Renal cortical epithelial cell (primary cell): Measurements from ENCODE around the gene FRMPD4. TPM values are rescaled to one million over a fixed set of nuclear protein-coding genes. Genes with fewer than 3 reads are reported as not detected.

Experiments used
- DNase-seq: peaks from one replicate; pipeline ENCODE4 v3.0.0-alpha.2; 2011; ENCODE audit warnings: low read depth
- total RNA-seq: library from RNA; depleted of rRNA; stranded (reverse); fragments of >200 nt; gene quantifications from 2 replicates; pipeline ENCODE4 v1.2.3, GENCODE V29; 2014

Gene FRMPD4
- total RNA-seq, 1 donor from 2014 or later, result 0.30 TPM

GRCh38 chrX:12366440-12366839 lies 228.2 kb downstream of the FRMPD4 start:
- DNase-seq, result no peak

- DNase-seq, result no peak
Observed at GRCh38 chrX:12367254-12367653, 229.0 kb downstream of the FRMPD4 start.

GRCh38 chrX:12370497-12370986 lies 232.3 kb downstream of the FRMPD4 start:
- DNase-seq, result no peak

- DNase-seq, result peak; percentile 7
Observed at GRCh38 chrX:12372111-12372510, 233.8 kb downstream of the FRMPD4 start.

- DNase-seq, result no peak
Observed at GRCh38 chrX:12374286-12374685, 236.0 kb downstream of the FRMPD4 start.

GRCh38 chrX:12378253-12378652 lies 240.0 kb downstream of the FRMPD4 start:
- DNase-seq, result no peak

- DNase-seq, result no peak
Observed at GRCh38 chrX:12378706-12379105, 240.4 kb downstream of the FRMPD4 start.

GRCh38 chrX:12379671-12380070 lies 241.4 kb downstream of the FRMPD4 start:
- DNase-seq, result no peak

- no peak for DNase-seq
Observed at GRCh38 chrX:12383196-12383595, 244.9 kb downstream of the FRMPD4 start.

- no peak for DNase-seq
Observed at GRCh38 chrX:12390301-12390700, 252.0 kb downstream of the FRMPD4 start.

- DNase-seq, result no peak
Observed at GRCh38 chrX:12396584-12396983, 258.3 kb downstream of the FRMPD4 start.

GRCh38 chrX:12400218-12400617 lies 261.9 kb downstream of the FRMPD4 start:
- DNase-seq, result no peak

- no peak for DNase-seq
Observed at GRCh38 chrX:12401252-12401651, 263.0 kb downstream of the FRMPD4 start.

GRCh38 chrX:12403474-12404082 lies 265.3 kb downstream of the FRMPD4 start:
- DNase-seq, result peak; percentile 11

GRCh38 chrX:12405306-12405705 lies 267.0 kb downstream of the FRMPD4 start:
- DNase-seq, result no peak

GRCh38 chrX:12410523-12410922 lies 272.2 kb downstream of the FRMPD4 start:
- DNase-seq, result no peak

GRCh38 chrX:12411831-12412230 lies 273.6 kb downstream of the FRMPD4 start:
- DNase-seq, result no peak

GRCh38 chrX:12412561-12412960 lies 274.3 kb downstream of the FRMPD4 start:
- no peak for DNase-seq

GRCh38 chrX:12419591-12419990 lies 281.3 kb downstream of the FRMPD4 start:
- no peak for DNase-seq

GRCh38 chrX:12421918-12422317 lies 283.6 kb downstream of the FRMPD4 start:
- peak; percentile 2 for DNase-seq

GRCh38 chrX:12423346-12423745 lies 285.1 kb downstream of the FRMPD4 start:
- no peak for DNase-seq

GRCh38 chrX:12425496-12425895 lies 287.2 kb downstream of the FRMPD4 start:
- no peak for DNase-seq

- no peak for DNase-seq
Observed at GRCh38 chrX:12426420-12426819, 288.1 kb downstream of the FRMPD4 start.

GRCh38 chrX:12434493-12434892 lies 296.2 kb downstream of the FRMPD4 start:
- DNase-seq, result no peak
